ENCODE measurements around the gene ORM2.

The ORM2 gene

GRCh38 chr9:114300153-114300845 is 29.4 kb upstream of the ORM2 start:
- Histone ChIP-seq H3K9me2 (replicated peaks; ENCODE audit: low read depth, low read length) (no peaks in the 10 kb centered on the region), H3K27me3 (ENCODE audit: insufficient read depth, low read length, poor library complexity, severe bottlenecking) (no peaks in the 10 kb centered on the region), H3K79me2 (ENCODE audit: insufficient read depth, low read length) (no peaks in the 10 kb centered on the region), H2AFZ (ENCODE audit: low read length) (no peak overlapping the region), H3F3A (ENCODE audit: low read depth) (no peaks in the 10 kb centered on the region), H4K20me1 (ENCODE audit: insufficient read depth, low read length, poor library complexity, severe bottlenecking) (no peaks in the 10 kb centered on the region), H3K4me1 (ENCODE audit: insufficient read depth, low read length, poor library complexity, severe bottlenecking) (no peaks in the 10 kb centered on the region), H3K9me3 (ENCODE audit: insufficient read depth, low read depth, low read length) (no peaks in the 10 kb centered on the region; the same call in 1 of the 2 replicates), H3K36me3 (ENCODE audit: insufficient read depth, low read length) (no peaks in the 10 kb centered on the region), H3K9ac (ENCODE audit: low read depth, low read length, poor library complexity, severe bottlenecking) (no peak overlapping the region), H3K4me2 (ENCODE audit: low read depth, low read length, poor library complexity, severe bottlenecking) (no peak overlapping the region), H3K4me3 (ENCODE audit: low read length, poor library complexity, severe bottlenecking) (no peak overlapping the region)
- TF ChIP-seq EZH2phosphoT487 (IDR thresholded peaks at IDR 0.05; ENCODE audit: borderline replicate concordance) (no peak), CTCF (conservative IDR thresholded peaks at IDR 0.05; ENCODE audit: low read length) (no peak)

DNA sequence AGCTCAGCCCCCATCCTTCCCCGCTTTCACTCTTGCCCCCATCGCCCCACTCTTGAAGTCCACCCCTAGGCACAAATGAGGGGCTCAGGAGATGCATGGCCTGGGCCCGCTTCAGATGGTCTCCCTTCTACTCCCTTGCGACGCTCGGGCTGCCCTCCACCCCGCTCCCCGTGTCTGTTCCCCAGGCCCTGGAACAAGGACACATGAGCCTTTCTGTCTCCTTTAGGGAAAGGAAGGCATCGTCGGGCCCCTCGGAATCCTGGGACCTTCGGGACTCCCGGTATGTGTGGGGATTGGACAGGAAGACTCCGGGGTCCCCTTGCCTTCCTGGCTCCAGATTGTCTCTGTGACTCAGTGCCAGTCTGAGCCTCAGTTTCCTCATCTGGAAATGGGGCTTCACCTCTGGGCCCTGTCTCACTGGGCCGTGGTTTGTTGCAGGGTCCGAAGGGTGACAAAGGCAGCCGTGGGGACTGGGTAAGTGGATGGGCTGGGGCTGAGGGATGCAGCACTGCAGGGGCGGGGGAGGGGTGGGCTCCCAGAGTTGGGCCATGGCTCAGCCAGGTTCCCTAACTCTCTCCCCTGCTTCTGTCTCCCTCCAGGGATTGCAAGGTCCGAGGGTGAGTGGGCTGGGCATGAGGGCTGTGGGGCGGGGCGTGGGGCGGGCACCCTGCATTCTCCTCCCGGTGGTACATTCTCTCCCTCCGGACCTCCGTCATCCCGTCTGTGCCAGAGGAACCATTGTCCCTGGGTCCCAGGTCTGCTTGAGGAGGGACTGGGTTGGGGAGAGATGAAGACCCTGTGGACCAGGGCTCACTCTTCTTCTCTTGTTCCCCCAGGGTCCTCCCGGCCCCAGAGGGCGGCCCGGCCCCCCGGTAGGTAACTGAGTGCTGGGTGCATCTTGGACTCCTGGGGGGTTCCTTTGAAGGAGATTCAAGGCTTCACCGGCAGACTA is 28.5 kb upstream of the ORM2 start:
- TF ChIP-seq CTCF (conservative IDR thresholded peaks at IDR 0.05; ENCODE audit: low read length) (no peak), EZH2phosphoT487 (IDR thresholded peaks at IDR 0.05; ENCODE audit: borderline replicate concordance) (no peak)

GRCh38 chr9:114301798-114302565 is 27.7 kb upstream of the ORM2 start:
- no peaks in the 10 kb centered on the region for H3F3A ChIP-seq (ENCODE audit: low read depth)
- H2AFZ ChIP-seq (ENCODE audit: low read length), result no peak overlapping the region
- no peaks in the 10 kb centered on the region for H4K20me1 ChIP-seq (ENCODE audit: insufficient read depth, low read length, poor library complexity, severe bottlenecking)
- H3K9ac ChIP-seq (ENCODE audit: low read depth, low read length, poor library complexity, severe bottlenecking), result no peak overlapping the region
- H3K9me3 ChIP-seq (ENCODE audit: insufficient read depth, low read depth, low read length), result no peaks in the 10 kb centered on the region
- no peaks in the 10 kb centered on the region for H3K36me3 ChIP-seq (ENCODE audit: insufficient read depth, low read length)
- H3K27me3 ChIP-seq (ENCODE audit: insufficient read depth, low read length, poor library complexity, severe bottlenecking), result no peaks in the 10 kb centered on the region
- no peaks in the 10 kb centered on the region for H3K4me1 ChIP-seq (ENCODE audit: insufficient read depth, low read length, poor library complexity, severe bottlenecking)
- no peak for TF ChIP-seq EZH2phosphoT487 (IDR thresholded peaks at IDR 0.05; ENCODE audit: borderline replicate concordance)
- TF ChIP-seq CTCF (conservative IDR thresholded peaks at IDR 0.05; ENCODE audit: low read length), result no peak
- no peaks in the 10 kb centered on the region for H3K9me2 ChIP-seq (replicated peaks; ENCODE audit: low read depth, low read length)
- H3K79me2 ChIP-seq (ENCODE audit: insufficient read depth, low read length), result no peaks in the 10 kb centered on the region
- H3K4me3 ChIP-seq (ENCODE audit: low read length, poor library complexity, severe bottlenecking), result no peak overlapping the region
- no peak overlapping the region for H3K4me2 ChIP-seq (ENCODE audit: low read depth, low read length, poor library complexity, severe bottlenecking)

More for the DNA sequence above, 28.5 kb upstream of the ORM2 start:
- H3F3A ChIP-seq (ENCODE audit: low read depth), result no peaks in the 10 kb centered on the region
- no peak overlapping the region for H3K4me2 ChIP-seq (ENCODE audit: low read depth, low read length, poor library complexity, severe bottlenecking)
- no peaks in the 10 kb centered on the region for H4K20me1 ChIP-seq (ENCODE audit: insufficient read depth, low read length, poor library complexity, severe bottlenecking)
- H3K36me3 ChIP-seq (ENCODE audit: insufficient read depth, low read length), result no peaks in the 10 kb centered on the region
- no peaks in the 10 kb centered on the region for H3K9me3 ChIP-seq (ENCODE audit: insufficient read depth, low read depth, low read length)
- no peaks in the 10 kb centered on the region for H3K9me2 ChIP-seq (replicated peaks; ENCODE audit: low read depth, low read length)
- H3K79me2 ChIP-seq (ENCODE audit: insufficient read depth, low read length), result no peaks in the 10 kb centered on the region
- H3K4me3 ChIP-seq (ENCODE audit: low read length, poor library complexity, severe bottlenecking), result no peak overlapping the region
- H3K9ac ChIP-seq (ENCODE audit: low read depth, low read length, poor library complexity, severe bottlenecking), result no peak overlapping the region
- no peaks in the 10 kb centered on the region for H3K27me3 ChIP-seq (ENCODE audit: insufficient read depth, low read length, poor library complexity, severe bottlenecking)
- H3K4me1 ChIP-seq (ENCODE audit: insufficient read depth, low read length, poor library complexity, severe bottlenecking), result no peaks in the 10 kb centered on the region
- H2AFZ ChIP-seq (ENCODE audit: low read length), result no peak overlapping the region

Data from Loucy (cell line).